Esophagus squamous epithelium (tissue), 5 donors: ENCODE measurements around the gene GALK1. TPM values are rescaled to one million over a fixed set of nuclear protein-coding genes. Genes with fewer than 3 reads are reported as not detected.

Source experiments
- DNase-seq: peaks from one replicate; lab custom pipeline; 2025; lab: John Stamatoyannopoulos, UW
- H3K27ac ChIP-seq, 4 donors: fragments of 200-600 bp; sonication (generic); one replicate each; pipeline ENCODE4 v1.5.1; 2016 to 2019; ENCODE audit warnings: mild to moderate bottlenecking in 1 of 4
- H3K27me3 ChIP-seq, 4 donors: fragments of 200-600 bp; sonication (generic); 1 replicate in 3 of 4; 2 replicates in 1 of 4; pipeline versions ENCODE4 v1.5.1 to v1.6.0; 2017 to 2021; ENCODE audit warnings: antibody characterized with exemption in 1 of 4
- H3K36me3 ChIP-seq, 3 donors: fragments of 200-600 bp; sonication (generic); one replicate each; pipeline ENCODE4 v1.5.1; 2016 to 2019
- H3K4me1 ChIP-seq, 3 donors: fragments of 200-600 bp; sonication (generic); one replicate each; pipeline ENCODE4 v1.5.1; 2017 to 2019
- H3K4me3 ChIP-seq, 4 donors: fragments of 200-600 bp; sonication (generic); 1 replicate in 3 of 4; 2 replicates in 1 of 4; pipeline ENCODE4 v1.5.1; 2016 to 2019; ENCODE audit warnings: mild to moderate bottlenecking in 2 of 4, moderate library complexity in 1 of 4
- H3K9me3 ChIP-seq, 3 donors: fragments of 200-600 bp; sonication (generic); one replicate each; pipeline ENCODE4 v1.5.1; 2016 to 2019
- CTCF ChIP-seq, 6 experiments: fragments of 450-650 bp in 4 of 6; fragments of 200-600 bp in 2 of 6; sonication (generic) in 2 of 6; IDR thresholded peaks; one replicate each; pipeline ENCODE4 v1.5.1; 2016 to 2019; ENCODE audit warnings: antibody characterized with exemption in 6 of 6, mild to moderate bottlenecking in 4 of 6, moderate library complexity in 4 of 6
- POLR2A ChIP-seq, 4 donors: fragments of 450-650 bp; IDR thresholded peaks; one replicate each; pipeline ENCODE4 v1.6.1; 2017; ENCODE audit warnings: antibody characterized with exemption in 4 of 4, mild to moderate bottlenecking in 4 of 4, moderate library complexity in 3 of 4
- WGBS, 2 donors: methylation state at CpG; one replicate each; pipeline ENCODE4 v1.1.5; 2018; 5-methylcytosine and 5-hydroxymethylcytosine counted together
- intact Hi-C: fragments of 100-400 bp; cut with DNase I; formaldehyde crosslinking; loops from one replicate; pipeline ENCODE4 v1.15.0; 2022
- total RNA-seq, 4 donors: library from RNA; depleted of rRNA; stranded (reverse); fragments of >200 nt; gene quantifications; one replicate each; pipeline ENCODE4 v1.1.0, GENCODE V29; 2016
- donor health status: DM: yes; HTN: yes; CAD: no.

GALK1 gene
- total RNA-seq, 4 donors from 2014 or later: 16.4 to 30.9 (median 20.2) TPM

DNA sequence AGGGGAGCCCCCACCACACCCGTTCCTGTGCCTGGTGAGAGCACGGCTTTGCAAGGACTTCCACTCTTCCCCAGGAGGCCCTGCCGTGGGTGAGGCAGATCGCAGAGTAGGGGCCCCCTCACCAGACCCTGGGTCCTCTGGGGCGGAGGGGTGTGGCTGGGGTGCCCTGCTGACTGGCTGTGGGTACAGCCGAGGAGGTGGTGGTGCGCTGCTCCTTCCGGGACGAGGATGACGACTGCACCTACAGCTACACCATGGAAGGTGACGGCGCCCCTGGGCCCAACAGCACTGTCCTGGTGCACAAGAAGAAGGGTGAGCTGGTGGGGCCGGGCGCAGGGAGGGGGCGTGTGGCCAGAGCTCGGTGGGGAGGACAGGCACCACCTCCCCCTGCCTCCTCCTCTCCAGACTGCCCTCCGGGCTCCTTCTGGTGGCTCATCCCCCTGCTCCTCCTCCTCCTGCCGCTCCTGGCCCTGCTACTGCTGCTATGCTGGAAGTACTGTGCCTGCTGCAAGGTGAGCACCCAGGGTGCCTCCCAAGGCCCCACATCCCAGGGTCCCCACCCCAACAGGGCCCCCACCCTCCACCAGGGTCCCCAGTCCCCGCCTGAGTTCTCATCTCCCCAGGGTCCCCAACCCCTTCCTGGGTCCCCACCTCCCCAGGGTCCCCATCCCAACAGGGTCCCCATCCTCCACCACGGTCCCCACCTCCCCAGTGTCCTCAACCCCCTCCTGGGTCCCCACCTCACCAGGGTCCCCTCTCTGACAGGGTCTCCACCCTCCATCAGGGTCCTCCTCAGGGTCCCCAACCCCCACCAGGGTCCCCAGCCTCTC, 27.6 kb downstream of the GALK1 start:
- TF ChIP-seq POLR2A (IDR thresholded peaks at IDR 0.05): no peak
- no peak for TF ChIP-seq CTCF (IDR thresholded peaks at IDR 0.05)
- no peak overlapping the region for H3K27ac ChIP-seq
- peaks cover 7 to 100% (median 50%) of the 10 kb centered on the region in 3 donors for H3K36me3 ChIP-seq
- H3K9me3 ChIP-seq: no peaks in the 10 kb centered on the region
- no peaks in the 10 kb centered on the region for H3K27me3 ChIP-seq
- H3K4me1 ChIP-seq: peaks cover 0 to 5% (median 0%) of the 10 kb centered on the region in 3 donors
- DNase-seq: no peak
- WGBS, 2 donors: 39 to 66% methylated on average over 4 of the region's 20 CpGs
- H3K4me3 ChIP-seq: no peak overlapping the region
- intact Hi-C loops: no loop called here

DNA sequence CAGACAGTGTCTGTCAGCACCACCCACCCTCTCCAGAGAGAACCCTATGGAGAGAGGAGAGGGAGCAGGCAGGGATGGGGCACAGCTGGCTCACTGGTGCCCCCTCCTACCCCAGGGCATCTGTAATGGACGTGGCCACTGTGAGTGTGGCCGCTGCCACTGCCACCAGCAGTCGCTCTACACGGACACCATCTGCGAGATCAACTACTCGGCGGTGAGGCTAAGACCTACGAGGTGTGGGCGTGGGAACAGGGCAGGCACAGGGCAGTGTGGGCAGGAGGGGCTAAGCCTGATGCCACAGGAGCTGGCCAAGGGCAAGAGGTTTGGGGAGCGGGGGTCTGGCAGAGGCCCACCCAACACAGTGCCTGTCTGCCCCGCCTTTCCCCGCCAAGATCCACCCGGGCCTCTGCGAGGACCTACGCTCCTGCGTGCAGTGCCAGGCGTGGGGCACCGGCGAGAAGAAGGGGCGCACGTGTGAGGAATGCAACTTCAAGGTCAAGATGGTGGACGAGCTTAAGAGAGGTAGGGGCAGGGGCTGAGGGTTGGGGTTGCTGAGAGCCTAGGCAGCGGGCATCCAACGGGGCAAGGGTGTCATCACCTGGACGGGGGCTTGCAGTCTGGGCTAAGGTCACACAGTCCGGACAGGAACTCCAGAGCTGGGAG, 28.7 kb downstream of the GALK1 start:
- H3K27me3 ChIP-seq: no peaks in the 10 kb centered on the region
- no peaks in the 10 kb centered on the region for H3K9me3 ChIP-seq
- peak overlapping the region in 1 of 4 donors; percentile 14 for H3K27ac ChIP-seq
- no peak overlapping the region for H3K4me3 ChIP-seq
- no peak for DNase-seq
- H3K36me3 ChIP-seq: peaks cover 15 to 100% (median 53%) of the 10 kb centered on the region in 3 donors
- intact Hi-C loops: no loop called here
- no peak for TF ChIP-seq CTCF (IDR thresholded peaks at IDR 0.05)
- no peak for TF ChIP-seq POLR2A (IDR thresholded peaks at IDR 0.05)
- H3K4me1 ChIP-seq: peaks cover 0 to 5% (median 0%) of the 10 kb centered on the region in 3 donors
- 81 to 87% methylated on average over 11 to 18 of the region's 26 CpGs for WGBS, 2 donors

GRCh38 chr17:75734674-75735294, 30.2 kb downstream of the GALK1 start:
- intact Hi-C loops: no loop called here

DNA sequence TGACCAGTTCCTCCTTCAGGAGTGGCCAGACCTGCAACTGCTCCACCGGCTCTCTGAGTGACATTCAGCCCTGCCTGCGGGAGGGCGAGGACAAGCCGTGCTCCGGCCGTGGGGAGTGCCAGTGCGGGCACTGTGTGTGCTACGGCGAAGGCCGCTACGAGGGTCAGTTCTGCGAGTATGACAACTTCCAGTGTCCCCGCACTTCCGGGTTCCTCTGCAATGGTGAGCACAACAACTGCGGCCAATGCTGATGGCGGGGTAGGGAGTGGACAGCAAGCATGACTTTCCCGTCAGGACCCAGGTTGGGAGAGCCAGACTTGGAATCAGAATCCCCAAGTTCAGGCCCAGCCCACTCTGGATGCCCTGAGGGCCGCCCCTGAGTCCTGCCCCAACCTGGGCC, 31.5 kb downstream of the GALK1 start:
- Histone ChIP-seq H3K27ac (no peak overlapping the region), H3K9me3 (no peaks in the 10 kb centered on the region), H3K4me1 (peaks cover 0 to 5% (median 0%) of the 10 kb centered on the region in 3 donors), H3K36me3 (peaks cover 8 to 99% (median 41%) of the 10 kb centered on the region in 3 donors), H3K4me3 (no peak overlapping the region), H3K27me3 (no peaks in the 10 kb centered on the region)
- TF ChIP-seq CTCF (IDR thresholded peaks at IDR 0.05) (no peak), POLR2A (IDR thresholded peaks at IDR 0.05) (no peak)
- no peak for DNase-seq
- WGBS, 2 donors: 78 to 89% methylated on average over 8 to 9 of the region's 18 CpGs
- intact Hi-C loops: no loop called here

More at GRCh38 chr17:75734674-75735294, 30.2 kb downstream of the GALK1 start:
- H3K4me3 ChIP-seq: no peak overlapping the region
- WGBS, 2 donors: 53 to 71% methylated on average over 4 of the region's 4 CpGs
- H3K36me3 ChIP-seq: peaks cover 13 to 100% (median 38%) of the 10 kb centered on the region in 3 donors
- no peaks in the 10 kb centered on the region for H3K27me3 ChIP-seq
- H3K9me3 ChIP-seq: no peaks in the 10 kb centered on the region
- H3K27ac ChIP-seq: no peak overlapping the region
- DNase-seq: no peak
- H3K4me1 ChIP-seq: peaks cover 0 to 5% (median 0%) of the 10 kb centered on the region in 3 donors
- TF ChIP-seq CTCF (IDR thresholded peaks at IDR 0.05) (no peak), POLR2A (IDR thresholded peaks at IDR 0.05) (no peak)
